ENCODE results near the gene GEMIN2.
"Not testable (repeated sequence)": the region's sequence is repeated elsewhere in the genome, so short reads cannot be mapped to it uniquely, and the experiment has no call there.

Gene GEMIN2

GRCh38 chr14:39114073-39114838 is at the start of gene GEMIN2:
Gene GEMIN2 (plus strand): TSS chr14:39114323. CDS start chr14:39114339, 16 bp downstream.
- TF ChIP-seq CTCF (IDR thresholded peaks at IDR 0.05; ENCODE audit: control insufficient read depth, insufficient read depth, low read depth, low read length, missing control alignments): no peak
- peak within 1 kb of the TSS; percentile 96 for H3K4me3 ChIP-seq (ENCODE audit: control insufficient read depth, low read depth, low read length)
- DNase-seq (ENCODE audit: low read depth): peak; percentile 73

- DNase-seq (ENCODE audit: low read depth): not testable (repeated sequence)
Measured at GRCh38 chr14:39069169-39069805, 44.8 kb upstream of the GEMIN2 start.

GRCh38 chr14:39069923-39070322 is 44.2 kb upstream of the GEMIN2 start:
- no peak overlapping the region for H3K4me3 ChIP-seq (ENCODE audit: control insufficient read depth, low read depth, low read length)
- DNase-seq (ENCODE audit: low read depth): no peak
- no peak for TF ChIP-seq CTCF (IDR thresholded peaks at IDR 0.05; ENCODE audit: control insufficient read depth, insufficient read depth, low read depth, low read length, missing control alignments)

More at GRCh38 chr14:39069169-39069805, 44.8 kb upstream of the GEMIN2 start:
- H3K4me3 ChIP-seq (ENCODE audit: control insufficient read depth, low read depth, low read length): not testable (repeated sequence)

GRCh38 chr14:39071096-39071495 is 43.0 kb upstream of the GEMIN2 start:
- no peak overlapping the region for H3K4me3 ChIP-seq (ENCODE audit: control insufficient read depth, low read depth, low read length)
- no peak for TF ChIP-seq CTCF (IDR thresholded peaks at IDR 0.05; ENCODE audit: control insufficient read depth, insufficient read depth, low read depth, low read length, missing control alignments)
- no peak for DNase-seq (ENCODE audit: low read depth)

GRCh38 chr14:39080886-39081285 is 33.2 kb upstream of the GEMIN2 start:
- no peak for TF ChIP-seq CTCF (IDR thresholded peaks at IDR 0.05; ENCODE audit: control insufficient read depth, insufficient read depth, low read depth, low read length, missing control alignments)
- no peak for DNase-seq (ENCODE audit: low read depth)
- H3K4me3 ChIP-seq (ENCODE audit: control insufficient read depth, low read depth, low read length): no peak overlapping the region

- H3K4me3 ChIP-seq (ENCODE audit: control insufficient read depth, low read depth, low read length): no peak overlapping the region
- no peak for TF ChIP-seq CTCF (IDR thresholded peaks at IDR 0.05; ENCODE audit: control insufficient read depth, insufficient read depth, low read depth, low read length, missing control alignments)
- no peak for DNase-seq (ENCODE audit: low read depth)
Measured at GRCh38 chr14:39083127-39083526, 31.0 kb upstream of the GEMIN2 start.

- no peak for DNase-seq (ENCODE audit: low read depth)
- no peak for TF ChIP-seq CTCF (IDR thresholded peaks at IDR 0.05; ENCODE audit: control insufficient read depth, insufficient read depth, low read depth, low read length, missing control alignments)
- no peak overlapping the region for H3K4me3 ChIP-seq (ENCODE audit: control insufficient read depth, low read depth, low read length)
Measured at GRCh38 chr14:39085933-39086332, 28.2 kb upstream of the GEMIN2 start.
